Kidney (tissue), 14 donors: Measurements from ENCODE around the gene TRIM26. TPM values are rescaled to one million over a fixed set of nuclear protein-coding genes. Genes with fewer than 3 reads are reported as not detected.
A peak's percentile ranks its signal among the peaks of the same experiment; 100 is the strongest.

ENCODE experiments used
- DNase-seq, 5 donors: peaks; one replicate each; pipeline ENCODE4 v3.0.0-alpha.2; 2013 to 2020
- FAIRE-seq: peaks from 2 replicates; lab custom pipeline; 2012; peaks lifted over from hg19 to GRCh38; lab: Jason Lieb, UNC
- H3K27ac ChIP-seq, 2 donors: one replicate each; pipeline ENCODE4 v1.7.0; 2013; ENCODE audit warnings: low read depth in 2 of 2, low read length in 2 of 2, inconsistent platforms in 1 of 2
- H3K27me3 ChIP-seq: one replicate; pipeline ENCODE4 v1.7.1; 2013; ENCODE audit warnings: low read length, inconsistent platforms; ENCODE audit not compliant: control insufficient read depth, insufficient read depth
- H3K36me3 ChIP-seq, 3 donors: one replicate each; pipeline versions ENCODE4 v1.7.0 to v1.7.1; 2013; ENCODE audit warnings: low read length in 3 of 3, control low read depth in 1 of 3, inconsistent platforms in 1 of 3; ENCODE audit not compliant: insufficient read depth in 3 of 3, control insufficient read depth in 2 of 3
- H3K4me1 ChIP-seq, 3 donors: one replicate each; pipeline versions ENCODE4 v1.7.0 to v1.7.1; 2013; ENCODE audit warnings: low read length in 3 of 3, inconsistent platforms in 1 of 3, low read depth in 1 of 3; ENCODE audit not compliant: control insufficient read depth in 2 of 3, insufficient read depth in 2 of 3
- H3K4me3 ChIP-seq, 3 donors: one replicate each; pipeline versions ENCODE4 v1.7.0 to v1.8.1; 2013; ENCODE audit warnings: low read length in 3 of 3, control low read depth in 1 of 3, inconsistent platforms in 1 of 3
- H3K9ac ChIP-seq, 3 donors: one replicate each; pipeline versions ENCODE4 v1.7.0 to v1.7.1; 2013; ENCODE audit warnings: low read length in 3 of 3, control low read depth in 1 of 3, inconsistent platforms in 1 of 3
- H3K9me3 ChIP-seq, 3 donors: one replicate each; pipeline versions ENCODE4 v1.7.0 to v1.7.1; 2013; ENCODE audit warnings: low read length in 3 of 3, control low read depth in 1 of 3, inconsistent platforms in 1 of 3; ENCODE audit not compliant: control insufficient read depth in 2 of 3, insufficient read depth in 1 of 3
- intact Hi-C: fragments of 100-400 bp; cut with DNase I; formaldehyde crosslinking; loops from one replicate; pipeline ENCODE4 v1.11.1; 2022
- polyA plus RNA-seq: library from polyadenylated mRNA; stranded (reverse); fragments of 350-450 nt; fragmentation: Illumina TruSeq; extraction: RNeasy Lipid Tissue Mini Kit (QIAGEN cat#74804); gene quantifications from one replicate; pipeline ENCODE4 v1.2.3, GENCODE V29; 2014; ENCODE audit warnings: low read depth, low replicate concordance; ENCODE audit not compliant: insufficient read depth
- total RNA-seq: library from RNA; stranded (reverse); fragmentation: NEBNext Ultra II Directional; extraction: Animal tissue kit (Norgen Biotek cat#: 25700); gene quantifications from one replicate; pipeline ENCODE4 v1.2.1, GENCODE V29; 2021
- TF ChIP-seq, protein P1 (sequence below): IDR thresholded peaks from 3 replicates; pipeline ENCODE4 v1.5.1; 2012; ENCODE audit warnings: mild to moderate bottlenecking, moderate library complexity, borderline replicate concordance; ENCODE audit not compliant: insufficient read depth; ENCODE audit errors: extremely low read depth
- donor health status: control.
- donor health status: control.
- donor health status: control.
- donor health status: control.
- donor health status: control.
- donor health status: DM: yes; HTN: yes; CAD: no.
- donor health status: Normal renal cell carcinoma (clear cell type).

The TRIM26 gene
- total and polyA plus RNA-seq, 2 donors from 2014 or later: 28.0 to 63.9 TPM

DNA sequence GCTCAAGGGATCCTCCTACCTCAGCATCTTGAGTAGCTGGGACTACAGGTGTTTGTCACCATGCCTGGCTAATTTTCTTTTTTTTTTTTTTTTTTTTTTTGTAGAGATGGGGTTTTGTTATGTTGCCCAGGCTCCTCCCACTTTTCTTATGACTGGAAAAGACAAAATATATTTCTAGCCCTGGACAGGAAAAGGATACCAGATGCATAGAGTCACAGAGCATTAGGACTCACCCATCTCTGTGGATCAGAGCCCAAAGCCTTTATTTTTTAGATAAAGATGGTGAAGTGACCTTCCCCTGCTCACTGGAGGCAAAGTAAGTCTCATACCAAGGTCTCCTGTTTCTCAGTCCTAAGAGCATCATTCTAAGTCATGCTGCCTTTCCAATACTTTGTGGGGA lies 55.6 kb downstream of the TRIM26 start:
- intact Hi-C loops: no loop called here
- Histone ChIP-seq H3K4me1 (peaks cover 0 to 13% (median 2%) of the 10 kb centered on the region in 3 donors), H3K9me3 (no peaks in the 10 kb centered on the region), H3K4me3 (no peak overlapping the region), H3K36me3 (no peaks in the 10 kb centered on the region), H3K27ac (no peak overlapping the region), H3K9ac (no peak overlapping the region), H3K27me3 (no peaks in the 10 kb centered on the region)
- TF ChIP-seq, protein P1, sequence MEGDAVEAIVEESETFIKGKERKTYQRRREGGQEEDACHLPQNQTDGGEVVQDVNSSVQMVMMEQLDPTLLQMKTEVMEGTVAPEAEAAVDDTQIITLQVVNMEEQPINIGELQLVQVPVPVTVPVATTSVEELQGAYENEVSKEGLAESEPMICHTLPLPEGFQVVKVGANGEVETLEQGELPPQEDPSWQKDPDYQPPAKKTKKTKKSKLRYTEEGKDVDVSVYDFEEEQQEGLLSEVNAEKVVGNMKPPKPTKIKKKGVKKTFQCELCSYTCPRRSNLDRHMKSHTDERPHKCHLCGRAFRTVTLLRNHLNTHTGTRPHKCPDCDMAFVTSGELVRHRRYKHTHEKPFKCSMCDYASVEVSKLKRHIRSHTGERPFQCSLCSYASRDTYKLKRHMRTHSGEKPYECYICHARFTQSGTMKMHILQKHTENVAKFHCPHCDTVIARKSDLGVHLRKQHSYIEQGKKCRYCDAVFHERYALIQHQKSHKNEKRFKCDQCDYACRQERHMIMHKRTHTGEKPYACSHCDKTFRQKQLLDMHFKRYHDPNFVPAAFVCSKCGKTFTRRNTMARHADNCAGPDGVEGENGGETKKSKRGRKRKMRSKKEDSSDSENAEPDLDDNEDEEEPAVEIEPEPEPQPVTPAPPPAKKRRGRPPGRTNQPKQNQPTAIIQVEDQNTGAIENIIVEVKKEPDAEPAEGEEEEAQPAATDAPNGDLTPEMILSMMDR: no peak
- FAIRE-seq (no peak), DNase-seq (no peak)

DNA sequence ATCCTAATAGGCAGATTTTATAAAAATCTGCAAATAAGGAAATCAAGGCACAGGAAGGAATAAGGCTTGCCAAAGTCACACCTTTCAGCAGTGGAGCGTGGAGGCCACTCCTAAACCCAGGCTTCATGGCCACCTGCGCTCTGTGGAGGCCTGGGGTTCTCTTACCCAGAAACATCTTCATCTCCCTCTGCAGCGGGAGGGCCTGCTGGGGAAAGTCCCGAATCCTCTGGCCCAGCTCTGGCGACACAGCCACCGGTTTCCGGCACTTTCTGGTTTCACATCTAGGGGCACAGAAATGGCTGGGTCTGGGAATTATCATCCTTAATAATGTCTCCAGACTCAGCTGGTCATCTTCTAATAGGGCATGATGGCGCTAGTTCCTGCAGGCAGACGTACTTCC lies 56.4 kb downstream of the TRIM26 start:
- TF ChIP-seq, protein P1: no peak
- FAIRE-seq (no peak), DNase-seq (no peak)
- no peaks in the 10 kb centered on the region for H3K36me3 ChIP-seq
- no peaks in the 10 kb centered on the region for H3K9me3 ChIP-seq
- H3K4me3 ChIP-seq: no peak overlapping the region
- intact Hi-C loops: no loop called here
- no peaks in the 10 kb centered on the region for H3K27me3 ChIP-seq
- H3K27ac ChIP-seq: peak overlapping the region in 1 of 2 donors; percentile 49
- H3K4me1 ChIP-seq: peaks cover 0 to 18% (median 2%) of the 10 kb centered on the region in 3 donors
- H3K9ac ChIP-seq: no peak overlapping the region

DNA sequence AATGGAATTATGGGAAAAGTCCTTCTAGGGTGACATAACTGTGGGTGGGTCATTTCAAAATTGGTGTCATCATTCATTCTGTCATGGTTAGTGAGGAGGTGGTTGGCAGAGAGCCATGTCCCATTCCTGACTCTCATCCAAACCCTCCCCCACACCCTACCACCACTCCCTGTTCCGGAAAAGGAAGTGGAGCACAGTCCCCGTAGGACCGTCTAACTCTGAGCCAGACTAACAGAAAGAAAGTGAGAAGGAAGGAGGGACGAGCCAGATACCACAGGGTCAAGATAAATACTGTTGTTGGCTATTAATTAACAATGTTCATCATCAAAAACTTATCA lies 57.0 kb downstream of the TRIM26 start:
- Histone ChIP-seq H3K27me3 (no peaks in the 10 kb centered on the region), H3K27ac (peak overlapping the region in 1 of 2 donors; percentile 12), H3K9ac (no peak overlapping the region), H3K4me3 (no peak overlapping the region), H3K36me3 (no peaks in the 10 kb centered on the region), H3K9me3 (no peaks in the 10 kb centered on the region), H3K4me1 (peaks cover 0 to 18% (median 2%) of the 10 kb centered on the region in 3 donors)
- peak in 2 of 5 donors; percentile 30 to 48 for DNase-seq
- peak; percentile 51 for FAIRE-seq
- intact Hi-C loops: no loop called here
- TF ChIP-seq, protein P1: no peak
